Measurements from ENCODE around the gene CX3CL1.
"Not testable (repeated sequence)": the region's sequence is repeated elsewhere in the genome, so short reads cannot be mapped to it uniquely, and the experiment has no call there.

Gene CX3CL1

GRCh38 chr16:57374925-57375465 lies 2.7 kb downstream of the CX3CL1 start:
- not testable (repeated sequence) for H3K4me2 ChIP-seq (ENCODE audit: low read length); H3K4me3 ChIP-seq (ENCODE audit: low read length); H3K9ac ChIP-seq (ENCODE audit: low read depth, low read length); H3K36me3 ChIP-seq (ENCODE audit: insufficient read depth, low read length); H3K9me3 ChIP-seq (replicated peaks; ENCODE audit: low read length); H3K4me1 ChIP-seq (ENCODE audit: control insufficient read depth, insufficient read depth, low read length)
- H3K27me3 ChIP-seq (ENCODE audit: control insufficient read depth, insufficient read depth, low read length): peaks cover 55% of the 10 kb centered on the region

- H3K36me3 ChIP-seq (ENCODE audit: insufficient read depth, low read length): no peaks in the 10 kb centered on the region
- H3K4me1 ChIP-seq (ENCODE audit: control insufficient read depth, insufficient read depth, low read length): peaks cover 9% of the 10 kb centered on the region
- H3K9ac ChIP-seq (ENCODE audit: low read depth, low read length): no peak overlapping the region
- no peak overlapping the region for H3K4me2 ChIP-seq (ENCODE audit: low read length)
- H3K9me3 ChIP-seq (replicated peaks; ENCODE audit: low read length): no peaks in the 10 kb centered on the region
- H3K27me3 ChIP-seq (ENCODE audit: control insufficient read depth, insufficient read depth, low read length): peaks cover 53% of the 10 kb centered on the region
- H3K4me3 ChIP-seq (ENCODE audit: low read length): no peak overlapping the region
Measured at GRCh38 chr16:57376313-57376818, 4.1 kb downstream of the CX3CL1 start.

- H3K9me3 ChIP-seq (replicated peaks; ENCODE audit: low read length): no peaks in the 10 kb centered on the region
- H3K27me3 ChIP-seq (ENCODE audit: control insufficient read depth, insufficient read depth, low read length): peaks cover 44% of the 10 kb centered on the region
- no peak overlapping the region for H3K4me3 ChIP-seq (ENCODE audit: low read length)
- no peak overlapping the region for H3K4me2 ChIP-seq (ENCODE audit: low read length)
- peaks cover 5% of the 10 kb centered on the region for H3K4me1 ChIP-seq (ENCODE audit: control insufficient read depth, insufficient read depth, low read length)
- no peak overlapping the region for H3K9ac ChIP-seq (ENCODE audit: low read depth, low read length)
- no peaks in the 10 kb centered on the region for H3K36me3 ChIP-seq (ENCODE audit: insufficient read depth, low read length)
Measured at GRCh38 chr16:57377080-57377841, 5.0 kb downstream of the CX3CL1 start.

GRCh38 chr16:57379579-57379978 lies 7.3 kb downstream of the CX3CL1 start:
- H3K9me3 ChIP-seq (replicated peaks; ENCODE audit: low read length): no peaks in the 10 kb centered on the region
- H3K4me2 ChIP-seq (ENCODE audit: low read length): no peak overlapping the region
- H3K27me3 ChIP-seq (ENCODE audit: control insufficient read depth, insufficient read depth, low read length): peaks cover 28% of the 10 kb centered on the region
- no peaks in the 10 kb centered on the region for H3K36me3 ChIP-seq (ENCODE audit: insufficient read depth, low read length)
- no peak overlapping the region for H3K4me3 ChIP-seq (ENCODE audit: low read length)
- no peaks in the 10 kb centered on the region for H3K4me1 ChIP-seq (ENCODE audit: control insufficient read depth, insufficient read depth, low read length)
- no peak overlapping the region for H3K9ac ChIP-seq (ENCODE audit: low read depth, low read length)

GRCh38 chr16:57380671-57381462 lies 8.6 kb downstream of the CX3CL1 start:
- Histone ChIP-seq H3K9ac (ENCODE audit: low read depth, low read length) (no peak overlapping the region), H3K4me2 (ENCODE audit: low read length) (no peak overlapping the region), H3K27me3 (ENCODE audit: control insufficient read depth, insufficient read depth, low read length) (peaks cover 27% of the 10 kb centered on the region), H3K36me3 (ENCODE audit: insufficient read depth, low read length) (no peaks in the 10 kb centered on the region), H3K4me1 (ENCODE audit: control insufficient read depth, insufficient read depth, low read length) (no peaks in the 10 kb centered on the region), H3K9me3 (replicated peaks; ENCODE audit: low read length) (no peaks in the 10 kb centered on the region), H3K4me3 (ENCODE audit: low read length) (no peak overlapping the region)

- Histone ChIP-seq H3K27me3 (ENCODE audit: control insufficient read depth, insufficient read depth, low read length) (peaks cover 27% of the 10 kb centered on the region), H3K4me3 (ENCODE audit: low read length) (no peak overlapping the region), H3K36me3 (ENCODE audit: insufficient read depth, low read length) (no peaks in the 10 kb centered on the region), H3K4me2 (ENCODE audit: low read length) (no peak overlapping the region), H3K9ac (ENCODE audit: low read depth, low read length) (no peak overlapping the region), H3K9me3 (replicated peaks; ENCODE audit: low read length) (no peaks in the 10 kb centered on the region), H3K4me1 (ENCODE audit: control insufficient read depth, insufficient read depth, low read length) (no peaks in the 10 kb centered on the region)
Measured at GRCh38 chr16:57381791-57382534, 9.7 kb downstream of the CX3CL1 start.

GRCh38 chr16:57382535-57383275 lies 10.4 kb downstream of the CX3CL1 start:
- Histone ChIP-seq H3K36me3 (ENCODE audit: insufficient read depth, low read length) (no peaks in the 10 kb centered on the region), H3K9me3 (replicated peaks; ENCODE audit: low read length) (no peaks in the 10 kb centered on the region), H3K4me3 (ENCODE audit: low read length) (no peak overlapping the region), H3K4me1 (ENCODE audit: control insufficient read depth, insufficient read depth, low read length) (no peaks in the 10 kb centered on the region), H3K9ac (ENCODE audit: low read depth, low read length) (no peak overlapping the region), H3K4me2 (ENCODE audit: low read length) (no peak overlapping the region), H3K27me3 (ENCODE audit: control insufficient read depth, insufficient read depth, low read length) (peaks cover 21% of the 10 kb centered on the region)

- H3K4me2 ChIP-seq (ENCODE audit: low read length): no peak overlapping the region
- no peak overlapping the region for H3K4me3 ChIP-seq (ENCODE audit: low read length)
- H3K27me3 ChIP-seq (ENCODE audit: control insufficient read depth, insufficient read depth, low read length): peaks cover 21% of the 10 kb centered on the region
- H3K36me3 ChIP-seq (ENCODE audit: insufficient read depth, low read length): no peaks in the 10 kb centered on the region
- H3K4me1 ChIP-seq (ENCODE audit: control insufficient read depth, insufficient read depth, low read length): no peaks in the 10 kb centered on the region
- H3K9ac ChIP-seq (ENCODE audit: low read depth, low read length): no peak overlapping the region
- H3K9me3 ChIP-seq (replicated peaks; ENCODE audit: low read length): no peaks in the 10 kb centered on the region
Measured at GRCh38 chr16:57383276-57384247, 11.3 kb downstream of the CX3CL1 start.

- H3K4me1 ChIP-seq (ENCODE audit: control insufficient read depth, insufficient read depth, low read length): no peaks in the 10 kb centered on the region
- no peaks in the 10 kb centered on the region for H3K36me3 ChIP-seq (ENCODE audit: insufficient read depth, low read length)
- H3K4me3 ChIP-seq (ENCODE audit: low read length): no peak overlapping the region
- no peaks in the 10 kb centered on the region for H3K9me3 ChIP-seq (replicated peaks; ENCODE audit: low read length)
- peaks cover 22% of the 10 kb centered on the region for H3K27me3 ChIP-seq (ENCODE audit: control insufficient read depth, insufficient read depth, low read length)
- no peak overlapping the region for H3K4me2 ChIP-seq (ENCODE audit: low read length)
- no peak overlapping the region for H3K9ac ChIP-seq (ENCODE audit: low read depth, low read length)
Measured at GRCh38 chr16:57384248-57385070, 12.2 kb downstream of the CX3CL1 start.

All from skeletal muscle satellite cell (primary cell).